ENCODE measurements around the gene SETBP1. TPM values are rescaled to one million over a fixed set of nuclear protein-coding genes. Genes with fewer than 3 reads are reported as not detected.

Gene SETBP1
- total RNA-seq, 2 donors from 2014 or later = 17.3 to 20.1 TPM

DNA sequence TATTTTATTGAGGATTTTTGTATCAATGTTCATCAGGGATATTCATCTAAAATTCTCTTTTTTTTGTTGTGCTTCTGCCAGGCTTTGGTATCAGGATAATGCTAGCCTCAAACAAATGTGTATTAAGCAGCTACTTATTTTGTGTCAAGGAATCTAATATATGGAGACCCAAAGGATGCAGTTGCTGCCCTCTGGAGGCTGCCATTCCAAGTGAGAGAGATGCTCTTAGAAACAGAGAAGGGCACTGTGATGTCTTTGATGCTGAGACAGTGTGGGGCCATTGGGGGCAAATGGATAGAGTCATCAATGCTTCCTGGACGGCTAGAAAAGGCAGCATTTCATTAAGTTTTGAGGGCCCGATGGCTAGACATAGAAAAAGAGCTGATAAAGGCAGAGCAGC lies 292.6 kb downstream of the SETBP1 start:
- WGBS, 2 experiments (ENCODE audit: insufficient coverage in 1 of 2, insufficient read length in 1 of 2) = 82% methylated on average over 2 of the region's 2 CpGs
- Histone ChIP-seq H3K27ac (ENCODE audit: low read depth, low read length) (no peak overlapping the region), H3K4me3 (ENCODE audit: low read length) (no peak overlapping the region), H3K9ac (ENCODE audit: extremely low read depth, low read length, poor library complexity, severe bottlenecking) (no peak overlapping the region), H3K36me3 (ENCODE audit: control insufficient read depth, insufficient read depth, low read length) (no peaks in the 10 kb centered on the region), H3K4me1 (ENCODE audit: control insufficient read depth, insufficient read depth, low read length) (peaks cover 6% of the 10 kb centered on the region), H3K27me3 (ENCODE audit: control insufficient read depth, insufficient read depth, low read length, poor library complexity, severe bottlenecking) (no peaks in the 10 kb centered on the region), H3K9me3 (ENCODE audit: control insufficient read depth, low read length) (no peaks in the 10 kb centered on the region)
- DNase-seq = peak; percentile 67
- H3K27me3 Mint-ChIP-seq (ENCODE audit: insufficient read depth) = no peaks in the 10 kb centered on the region
- no peak overlapping the region for H3K27ac Mint-ChIP-seq
- TF ChIP-seq, protein P1, sequence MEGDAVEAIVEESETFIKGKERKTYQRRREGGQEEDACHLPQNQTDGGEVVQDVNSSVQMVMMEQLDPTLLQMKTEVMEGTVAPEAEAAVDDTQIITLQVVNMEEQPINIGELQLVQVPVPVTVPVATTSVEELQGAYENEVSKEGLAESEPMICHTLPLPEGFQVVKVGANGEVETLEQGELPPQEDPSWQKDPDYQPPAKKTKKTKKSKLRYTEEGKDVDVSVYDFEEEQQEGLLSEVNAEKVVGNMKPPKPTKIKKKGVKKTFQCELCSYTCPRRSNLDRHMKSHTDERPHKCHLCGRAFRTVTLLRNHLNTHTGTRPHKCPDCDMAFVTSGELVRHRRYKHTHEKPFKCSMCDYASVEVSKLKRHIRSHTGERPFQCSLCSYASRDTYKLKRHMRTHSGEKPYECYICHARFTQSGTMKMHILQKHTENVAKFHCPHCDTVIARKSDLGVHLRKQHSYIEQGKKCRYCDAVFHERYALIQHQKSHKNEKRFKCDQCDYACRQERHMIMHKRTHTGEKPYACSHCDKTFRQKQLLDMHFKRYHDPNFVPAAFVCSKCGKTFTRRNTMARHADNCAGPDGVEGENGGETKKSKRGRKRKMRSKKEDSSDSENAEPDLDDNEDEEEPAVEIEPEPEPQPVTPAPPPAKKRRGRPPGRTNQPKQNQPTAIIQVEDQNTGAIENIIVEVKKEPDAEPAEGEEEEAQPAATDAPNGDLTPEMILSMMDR (conservative IDR thresholded peaks at IDR 0.05) = peak; percentile 64
- H3K4me1 Mint-ChIP-seq = peaks cover 35% of the 10 kb centered on the region
- peaks cover 2% of the 10 kb centered on the region for H3K9me3 Mint-ChIP-seq
- no peak overlapping the region for H3K4me3 Mint-ChIP-seq
- H3K36me3 Mint-ChIP-seq (ENCODE audit: low read depth) = no peaks in the 10 kb centered on the region

DNA sequence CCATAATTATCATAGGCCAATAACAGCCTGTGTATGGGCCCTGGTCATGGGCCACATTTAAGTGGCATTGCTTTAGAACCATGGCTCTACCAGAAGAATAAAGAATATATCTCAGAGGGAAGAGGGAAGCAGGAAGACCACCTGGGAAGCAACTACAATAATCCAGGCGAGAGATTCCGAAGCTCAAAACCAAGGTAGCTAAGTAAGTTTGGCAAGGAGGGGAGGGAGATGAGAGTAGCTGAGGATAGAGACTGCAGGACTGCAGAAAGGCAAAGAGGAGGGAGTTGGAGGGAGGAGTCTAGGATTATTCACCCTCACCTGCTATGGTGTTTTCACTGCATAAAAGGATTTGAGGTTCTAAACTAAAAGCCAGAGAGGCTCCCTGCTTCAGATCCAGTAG lies 293.5 kb downstream of the SETBP1 start:
- 20 to 58% methylated on average over 2 of the region's 2 CpGs for WGBS, 2 experiments (ENCODE audit: insufficient coverage in 1 of 2, insufficient read length in 1 of 2)
- Histone ChIP-seq H3K4me3 (ENCODE audit: low read length) (no peak overlapping the region), H3K27ac (ENCODE audit: low read depth, low read length) (no peak overlapping the region), H3K27me3 (ENCODE audit: control insufficient read depth, insufficient read depth, low read length, poor library complexity, severe bottlenecking) (no peaks in the 10 kb centered on the region), H3K9me3 (ENCODE audit: control insufficient read depth, low read length) (no peaks in the 10 kb centered on the region), H3K4me1 (ENCODE audit: control insufficient read depth, insufficient read depth, low read length) (peaks cover 6% of the 10 kb centered on the region), H3K36me3 (ENCODE audit: control insufficient read depth, insufficient read depth, low read length) (no peaks in the 10 kb centered on the region), H3K9ac (ENCODE audit: extremely low read depth, low read length, poor library complexity, severe bottlenecking) (no peak overlapping the region)
- H3K9me3 Mint-ChIP-seq = peaks cover 2% of the 10 kb centered on the region
- DNase-seq = peak; percentile 55
- TF ChIP-seq, protein P1 (conservative IDR thresholded peaks at IDR 0.05) = no peak
- H3K27me3 Mint-ChIP-seq (ENCODE audit: insufficient read depth) = no peaks in the 10 kb centered on the region
- H3K4me3 Mint-ChIP-seq = no peak overlapping the region
- peaks cover 35% of the 10 kb centered on the region for H3K4me1 Mint-ChIP-seq
- peak overlapping the region; percentile 31 for H3K27ac Mint-ChIP-seq
- no peaks in the 10 kb centered on the region for H3K36me3 Mint-ChIP-seq (ENCODE audit: low read depth)

DNA sequence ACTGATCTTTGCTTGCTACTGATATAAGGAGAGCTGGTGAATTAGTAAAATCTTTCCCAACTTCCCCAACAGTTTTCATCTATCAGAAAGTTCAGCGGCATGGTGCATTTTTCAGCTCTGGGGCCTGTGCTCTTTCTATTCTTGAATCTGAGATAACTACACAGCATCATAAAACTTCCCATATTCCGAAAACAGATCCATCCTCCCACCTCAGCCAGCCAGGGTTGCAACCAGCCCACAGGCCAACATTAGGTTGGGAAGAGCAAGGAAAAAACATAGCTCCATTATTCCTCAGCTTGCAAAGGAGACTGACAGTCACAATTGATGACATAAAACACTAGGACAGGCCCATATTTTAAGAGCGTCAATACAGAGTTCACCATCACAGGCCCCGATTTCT lies 297.2 kb downstream of the SETBP1 start:
- Mint-ChIP-seq H3K27ac (no peak overlapping the region), H3K9me3 (no peaks in the 10 kb centered on the region), H3K36me3 (ENCODE audit: low read depth) (no peaks in the 10 kb centered on the region), H3K4me3 (no peak overlapping the region), H3K4me1 (peaks cover 29% of the 10 kb centered on the region), H3K27me3 (ENCODE audit: insufficient read depth) (no peaks in the 10 kb centered on the region)
- Histone ChIP-seq H3K36me3 (ENCODE audit: control insufficient read depth, insufficient read depth, low read length) (no peaks in the 10 kb centered on the region), H3K4me1 (ENCODE audit: control insufficient read depth, insufficient read depth, low read length) (peaks cover 6% of the 10 kb centered on the region), H3K27me3 (ENCODE audit: control insufficient read depth, insufficient read depth, low read length, poor library complexity, severe bottlenecking) (no peaks in the 10 kb centered on the region), H3K9ac (ENCODE audit: extremely low read depth, low read length, poor library complexity, severe bottlenecking) (no peak overlapping the region), H3K9me3 (ENCODE audit: control insufficient read depth, low read length) (no peaks in the 10 kb centered on the region), H3K27ac (ENCODE audit: low read depth, low read length) (no peak overlapping the region), H3K4me3 (ENCODE audit: low read length) (no peak overlapping the region)
- no peak for DNase-seq
- TF ChIP-seq, protein P1 (conservative IDR thresholded peaks at IDR 0.05) = no peak
- 92% methylated on average over 4 of the region's 4 CpGs; no CpG with 5 or more reads in 1 of the 2 experiments for WGBS, 2 experiments (ENCODE audit: insufficient coverage in 1 of 2, insufficient read length in 1 of 2)

All from endodermal cell (in vitro differentiated cells).